ENCODE measurements around the gene MYO18B. TPM values are rescaled to one million over a fixed set of nuclear protein-coding genes. Genes with fewer than 3 reads are reported as not detected.

MYO18B gene
- total RNA-seq, 1 experiment from 2014 or later, result 0.07 TPM

DNA sequence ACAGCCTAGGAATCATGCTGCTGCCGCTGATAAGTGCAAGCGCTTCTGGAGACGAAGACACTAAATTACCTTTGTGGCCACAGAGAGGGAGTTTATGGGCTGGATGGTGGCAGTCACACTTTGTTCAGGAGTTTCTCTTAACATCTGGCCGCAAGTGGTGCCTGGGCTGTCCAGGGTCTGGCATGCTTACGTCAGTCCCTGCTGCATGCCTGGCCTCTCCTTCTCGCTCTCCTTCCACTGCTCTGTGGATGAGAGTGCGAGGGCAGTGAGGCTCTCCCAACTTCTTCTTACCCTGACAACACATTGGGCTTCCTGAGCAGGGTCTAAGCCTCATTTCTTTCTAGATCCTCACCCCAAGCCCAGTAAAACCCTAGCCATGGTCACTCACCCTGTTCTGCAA is 266.6 kb downstream of the MYO18B start:
- no peaks in the 10 kb centered on the region for H3K4me1 Mint-ChIP-seq (ENCODE audit: low read depth, unreplicated experiment)
- BruUV-seq (replicated peaks), result no TSS peak
- H3K4me3 ChIP-seq (ENCODE audit: low read depth, low read length), result no peak overlapping the region
- no peaks in the 10 kb centered on the region for H3K36me3 Mint-ChIP-seq (ENCODE audit: insufficient read depth, unreplicated experiment)
- no peaks in the 10 kb centered on the region for H3K9me3 Mint-ChIP-seq (ENCODE audit: unreplicated experiment)
- H3K4me1 ChIP-seq, result no peaks in the 10 kb centered on the region
- ChIA-PET POLR2A (no interaction called here), CTCF (no interaction called here)
- no peak overlapping the region for H3K4me3 Mint-ChIP-seq (ENCODE audit: unreplicated experiment)
- no peak overlapping the region for H3K27ac Mint-ChIP-seq (ENCODE audit: unreplicated experiment)
- no peak for DNase-seq
- TF ChIP-seq, protein P1, sequence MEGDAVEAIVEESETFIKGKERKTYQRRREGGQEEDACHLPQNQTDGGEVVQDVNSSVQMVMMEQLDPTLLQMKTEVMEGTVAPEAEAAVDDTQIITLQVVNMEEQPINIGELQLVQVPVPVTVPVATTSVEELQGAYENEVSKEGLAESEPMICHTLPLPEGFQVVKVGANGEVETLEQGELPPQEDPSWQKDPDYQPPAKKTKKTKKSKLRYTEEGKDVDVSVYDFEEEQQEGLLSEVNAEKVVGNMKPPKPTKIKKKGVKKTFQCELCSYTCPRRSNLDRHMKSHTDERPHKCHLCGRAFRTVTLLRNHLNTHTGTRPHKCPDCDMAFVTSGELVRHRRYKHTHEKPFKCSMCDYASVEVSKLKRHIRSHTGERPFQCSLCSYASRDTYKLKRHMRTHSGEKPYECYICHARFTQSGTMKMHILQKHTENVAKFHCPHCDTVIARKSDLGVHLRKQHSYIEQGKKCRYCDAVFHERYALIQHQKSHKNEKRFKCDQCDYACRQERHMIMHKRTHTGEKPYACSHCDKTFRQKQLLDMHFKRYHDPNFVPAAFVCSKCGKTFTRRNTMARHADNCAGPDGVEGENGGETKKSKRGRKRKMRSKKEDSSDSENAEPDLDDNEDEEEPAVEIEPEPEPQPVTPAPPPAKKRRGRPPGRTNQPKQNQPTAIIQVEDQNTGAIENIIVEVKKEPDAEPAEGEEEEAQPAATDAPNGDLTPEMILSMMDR (IDR thresholded peaks at IDR 0.05; ENCODE audit: insufficient read depth in 1 of 2, low read depth in 1 of 2, low read length in 1 of 2, severe bottlenecking in 1 of 2, unreplicated experiment in 1 of 2), result no peak
- H3K27me3 Mint-ChIP-seq (ENCODE audit: insufficient read depth, unreplicated experiment), result peaks cover 14% of the 10 kb centered on the region
- intact Hi-C loops (cut with micrococcal nuclease; ENCODE audit: unreplicated experiment), result no loop called here
- H3K36me3 ChIP-seq (ENCODE audit: control insufficient read depth, insufficient read depth, low read length), result no peaks in the 10 kb centered on the region
- no peaks in the 10 kb centered on the region for H3K9me3 ChIP-seq
- H3K27me3 ChIP-seq (replicated peaks; ENCODE audit: control insufficient read depth, insufficient read depth, low read length), result no peaks in the 10 kb centered on the region

DNA sequence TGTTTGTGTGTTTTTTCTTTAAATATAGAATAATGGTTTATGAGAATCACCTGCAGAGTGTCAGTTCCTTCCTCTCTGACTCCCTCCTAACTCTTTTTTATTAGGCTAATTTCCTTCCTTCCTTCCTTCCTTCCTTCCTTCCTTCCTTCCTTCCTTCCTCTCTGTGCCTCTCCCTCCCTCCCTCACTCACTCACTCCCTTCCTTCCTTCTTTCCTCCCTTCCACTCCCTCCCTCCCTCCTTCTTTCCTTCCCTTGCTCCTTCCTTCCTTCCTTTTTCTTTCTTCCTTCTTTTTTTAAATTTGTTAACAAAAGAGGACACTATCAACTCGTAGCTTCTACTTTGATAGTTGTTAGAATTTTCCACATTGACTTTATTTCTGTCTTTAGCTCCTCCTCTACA is 274.9 kb downstream of the MYO18B start:
- Mint-ChIP-seq H3K9me3 (ENCODE audit: unreplicated experiment) (no peaks in the 10 kb centered on the region), H3K4me3 (ENCODE audit: unreplicated experiment) (no peak overlapping the region), H3K36me3 (ENCODE audit: insufficient read depth, unreplicated experiment) (no peaks in the 10 kb centered on the region), H3K4me1 (ENCODE audit: low read depth, unreplicated experiment) (no peaks in the 10 kb centered on the region), H3K27ac (ENCODE audit: unreplicated experiment) (no peak overlapping the region), H3K27me3 (ENCODE audit: insufficient read depth, unreplicated experiment) (peaks cover 5% of the 10 kb centered on the region)
- BruUV-seq (replicated peaks), result no TSS peak
- no peaks in the 10 kb centered on the region for H3K4me1 ChIP-seq
- ChIA-PET CTCF (interaction anchor here (0.7 kb wide), 1 partner anchor 116 kb away, joined by 4 read pairs; no protein-coding TSS in a partner anchor), POLR2A (no interaction called here)
- DNase-seq, result no peak
- H3K9me3 ChIP-seq, result no peaks in the 10 kb centered on the region
- TF ChIP-seq, protein P1 (IDR thresholded peaks at IDR 0.05; ENCODE audit: insufficient read depth in 1 of 2, low read depth in 1 of 2, low read length in 1 of 2, severe bottlenecking in 1 of 2, unreplicated experiment in 1 of 2), result no peak
- intact Hi-C loops (cut with micrococcal nuclease; ENCODE audit: unreplicated experiment), result no loop called here
- H3K27me3 ChIP-seq (replicated peaks; ENCODE audit: control insufficient read depth, insufficient read depth, low read length), result no peaks in the 10 kb centered on the region
- no peak overlapping the region for H3K4me3 ChIP-seq (ENCODE audit: low read depth, low read length)
- no peaks in the 10 kb centered on the region for H3K36me3 ChIP-seq (ENCODE audit: control insufficient read depth, insufficient read depth, low read length)

DNA sequence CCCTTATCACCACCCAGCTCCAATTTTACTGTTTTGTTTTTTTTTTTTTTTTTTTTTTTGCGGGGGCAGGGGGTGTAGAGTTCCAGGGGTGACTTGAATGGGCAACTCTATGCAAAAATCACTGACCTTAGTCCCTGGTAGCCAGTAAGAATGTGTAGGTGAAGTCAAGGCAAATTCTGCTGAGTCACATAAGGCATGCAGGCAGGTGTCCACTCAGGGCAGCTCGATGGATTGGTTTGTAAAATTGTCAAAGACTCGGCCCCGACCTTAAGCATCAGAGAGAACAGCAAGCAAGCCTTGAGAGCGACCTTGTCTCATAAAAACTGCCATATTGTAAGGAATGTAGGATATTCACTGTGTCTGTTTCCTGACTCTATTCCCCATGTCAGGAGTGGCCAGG is 275.9 kb downstream of the MYO18B start:
- Mint-ChIP-seq H3K27ac (ENCODE audit: unreplicated experiment) (no peak overlapping the region), H3K27me3 (ENCODE audit: insufficient read depth, unreplicated experiment) (peaks cover 6% of the 10 kb centered on the region), H3K36me3 (ENCODE audit: insufficient read depth, unreplicated experiment) (no peaks in the 10 kb centered on the region), H3K4me1 (ENCODE audit: low read depth, unreplicated experiment) (no peaks in the 10 kb centered on the region), H3K4me3 (ENCODE audit: unreplicated experiment) (no peak overlapping the region), H3K9me3 (ENCODE audit: unreplicated experiment) (no peaks in the 10 kb centered on the region)
- ChIA-PET CTCF (no interaction called here), POLR2A (no interaction called here)
- intact Hi-C loops (cut with micrococcal nuclease; ENCODE audit: unreplicated experiment), result no loop called here
- H3K27me3 ChIP-seq (replicated peaks; ENCODE audit: control insufficient read depth, insufficient read depth, low read length), result no peaks in the 10 kb centered on the region; the same call in 1 of the 2 replicates
- TF ChIP-seq, protein P1 (IDR thresholded peaks at IDR 0.05; ENCODE audit: insufficient read depth in 1 of 2, low read depth in 1 of 2, low read length in 1 of 2, severe bottlenecking in 1 of 2, unreplicated experiment in 1 of 2), result no peak
- H3K4me1 ChIP-seq, result no peaks in the 10 kb centered on the region
- no peak overlapping the region for H3K4me3 ChIP-seq (ENCODE audit: low read depth, low read length)
- no TSS peak for BruUV-seq (replicated peaks)
- no peak for DNase-seq
- no peaks in the 10 kb centered on the region for H3K36me3 ChIP-seq (ENCODE audit: control insufficient read depth, insufficient read depth, low read length)
- H3K9me3 ChIP-seq, result no peaks in the 10 kb centered on the region
